IPS DF 4.7 (cell line): ENCODE data around the gene ULBP1.
"Not testable (repeated sequence)": the region's sequence is repeated elsewhere in the genome, so short reads cannot be mapped to it uniquely, and the experiment has no call there.

ENCODE experiments used
- DNase-seq: peaks from one replicate; pipeline ENCODE4 v3.0.0-alpha.2; 2013; ENCODE audit warnings: low spot score; ENCODE audit errors: extremely low read depth

Gene ULBP1

DNA sequence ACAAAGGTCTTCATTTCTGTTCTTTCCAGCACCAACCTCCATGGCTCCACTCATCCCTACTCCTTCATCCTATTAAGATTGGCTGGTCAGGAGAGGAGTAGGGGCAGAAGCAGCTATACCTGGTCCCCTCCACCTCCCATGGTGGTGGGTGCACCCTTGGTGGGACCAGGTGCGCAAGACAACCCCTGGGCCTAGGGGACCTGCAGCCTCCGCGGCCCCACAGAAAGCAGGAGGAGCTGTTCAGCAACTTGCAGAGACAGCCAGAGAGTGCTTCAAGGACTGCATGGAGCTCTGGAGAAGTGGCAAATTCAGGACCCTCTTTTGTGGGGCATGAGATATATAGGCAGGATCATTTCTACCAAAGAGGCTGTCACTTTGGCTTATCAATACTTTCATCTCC, 12.1 kb upstream of the ULBP1 start:
- DNase-seq, result no peak

DNA sequence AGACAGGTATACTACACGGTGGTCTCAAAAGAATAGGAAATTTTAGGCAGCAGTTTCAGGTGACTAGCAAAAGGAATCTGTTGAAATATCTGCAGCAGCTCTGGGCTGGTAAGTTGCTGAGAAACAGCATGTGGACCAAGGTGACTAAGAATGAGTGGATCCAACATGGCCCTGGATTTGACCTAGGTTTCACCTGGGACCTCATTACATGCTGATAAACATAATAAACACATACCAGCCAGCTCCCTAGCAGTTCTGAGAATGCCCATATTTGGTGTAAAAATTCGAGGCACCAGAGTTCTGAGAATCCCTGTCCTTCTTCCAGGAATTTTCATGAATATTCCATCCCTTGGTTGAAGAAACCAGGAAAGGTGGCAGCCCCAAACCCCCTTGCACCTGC, 10.4 kb upstream of the ULBP1 start:
- not testable (repeated sequence) for DNase-seq

DNA sequence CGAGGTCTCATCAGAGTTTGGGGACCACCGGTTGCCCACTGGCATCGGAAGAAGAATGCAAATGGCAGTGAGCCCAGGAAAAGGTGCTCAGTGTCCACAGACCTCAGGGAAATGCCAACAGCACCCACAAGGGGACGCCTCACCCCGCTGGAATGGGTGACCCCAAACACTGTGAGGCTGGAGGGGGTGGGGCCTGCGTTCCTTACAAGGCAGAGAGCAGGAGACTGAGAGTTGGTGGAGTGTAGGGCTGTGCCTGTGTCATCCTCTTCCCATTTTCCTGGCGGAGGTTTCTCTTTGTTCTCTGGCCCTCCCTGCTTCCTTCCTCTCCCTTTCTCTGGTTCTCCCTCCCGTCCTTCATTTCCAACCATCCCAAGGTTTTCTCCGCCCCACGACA, 9.8 kb upstream of the ULBP1 start:
- not testable (repeated sequence) for DNase-seq

DNA sequence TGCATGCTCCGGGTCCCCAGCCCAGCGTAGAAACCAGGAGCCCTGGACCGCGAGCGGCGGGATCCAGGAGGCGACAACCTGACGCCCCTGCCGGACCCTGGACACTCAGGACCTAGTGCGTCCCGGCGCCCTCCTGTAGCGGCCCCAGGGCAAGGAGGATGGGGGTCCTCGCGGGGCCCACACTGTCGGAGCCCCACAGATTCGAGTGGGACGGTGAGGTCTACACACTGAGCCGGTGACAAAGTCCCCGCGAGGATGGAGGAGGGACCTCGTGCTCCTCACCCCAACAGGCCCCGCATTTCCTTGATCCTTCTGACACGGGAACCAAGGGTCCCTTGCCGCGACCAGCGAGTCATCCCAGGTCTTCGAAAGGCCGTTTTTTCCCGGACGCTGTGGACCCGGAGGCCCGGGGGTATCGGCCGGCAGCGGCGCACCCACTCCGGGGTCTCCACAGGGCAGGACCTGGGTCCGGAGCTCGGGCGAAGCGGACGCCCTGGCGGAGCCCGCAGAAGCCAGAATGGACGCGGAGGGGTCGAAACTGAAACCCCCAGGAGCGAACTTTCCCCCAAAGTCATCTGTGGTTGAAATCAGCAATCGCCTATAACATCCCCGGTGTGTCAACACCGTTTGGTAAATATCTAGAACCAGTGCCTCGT, 9.3 kb upstream of the ULBP1 start:
- DNase-seq, result not testable (repeated sequence)

DNA sequence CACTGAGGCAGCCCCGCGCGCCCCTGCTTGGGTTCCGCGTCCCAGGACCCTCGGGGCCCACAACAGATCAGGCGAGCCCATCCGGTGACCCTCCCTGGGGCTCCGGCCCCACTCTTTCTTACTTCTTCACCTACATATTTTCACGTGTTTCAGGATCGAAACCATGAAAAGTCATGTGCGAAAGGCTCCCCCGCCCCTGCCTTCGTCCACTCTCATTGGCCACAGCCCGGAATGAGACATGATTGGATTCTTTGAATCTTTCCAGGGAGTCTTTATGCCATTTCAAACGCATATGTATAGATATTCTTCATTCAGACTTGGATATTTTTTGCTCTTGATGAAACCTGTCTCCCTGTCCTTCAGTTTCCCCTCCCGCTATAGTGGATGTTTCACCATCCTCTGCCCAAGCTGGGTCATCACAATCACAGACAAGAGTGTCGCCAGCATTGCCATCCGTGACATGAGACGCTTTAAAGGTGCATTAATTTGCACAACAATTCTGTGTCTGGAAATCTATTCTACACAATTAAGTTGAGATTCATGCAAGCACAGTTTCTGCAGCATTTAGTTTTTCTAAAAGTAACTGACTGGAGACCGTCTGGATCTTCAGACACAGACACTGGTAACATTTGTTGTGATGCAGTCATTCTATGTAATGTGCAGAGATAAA, 8.6 kb upstream of the ULBP1 start:
- not testable (repeated sequence) for DNase-seq

DNA sequence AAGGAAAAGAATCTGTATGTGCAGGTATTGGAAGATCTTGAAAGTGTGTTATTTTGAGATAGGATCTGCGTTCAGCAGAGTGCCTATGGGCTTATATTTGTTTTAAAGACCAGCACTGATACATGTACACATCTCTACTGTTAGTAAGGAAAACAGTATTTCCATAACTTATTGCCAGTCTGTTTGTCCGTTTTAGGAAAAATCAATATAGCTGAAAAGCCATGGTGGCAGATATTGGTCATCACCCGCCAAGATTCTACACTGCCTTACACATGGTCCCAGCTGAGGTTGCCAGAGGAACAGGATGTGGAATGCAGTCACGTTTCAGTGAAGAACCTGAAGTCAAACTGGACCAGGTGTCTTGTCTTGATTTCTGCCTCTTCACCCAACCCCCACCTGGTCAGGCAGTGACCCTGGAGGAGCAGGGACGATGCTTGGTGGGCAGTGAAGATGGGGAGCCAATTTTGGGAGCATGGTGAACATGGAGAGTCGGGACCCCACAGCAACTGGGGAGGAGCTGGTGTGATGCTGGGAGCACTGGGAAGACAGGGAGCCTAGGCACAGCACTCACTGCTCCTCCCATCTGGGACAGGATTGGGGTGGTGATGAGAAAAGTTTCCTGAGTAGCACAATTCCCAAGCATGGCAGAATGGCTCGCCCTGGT, 8.0 kb upstream of the ULBP1 start:
- not testable (repeated sequence) for DNase-seq

DNA sequence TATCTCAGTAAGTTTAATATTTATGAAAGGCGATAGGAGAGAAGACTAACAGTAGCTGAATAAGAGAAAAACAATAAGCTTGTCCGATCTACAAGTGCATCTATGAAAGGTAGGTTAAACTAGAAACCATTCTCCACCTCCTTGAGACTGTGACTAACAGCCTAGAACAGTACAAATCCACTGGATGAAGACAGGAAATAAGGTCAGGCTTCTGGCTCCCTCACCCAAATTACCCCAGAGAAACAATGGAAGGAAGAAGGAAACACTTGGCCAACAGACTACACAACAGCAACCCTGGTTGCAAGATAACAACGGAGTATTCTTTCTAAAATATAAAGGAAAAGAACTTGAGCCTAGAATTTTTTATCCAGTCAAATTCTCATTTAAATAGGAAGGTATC, 5.6 kb upstream of the ULBP1 start:
- not testable (repeated sequence) for DNase-seq

DNA sequence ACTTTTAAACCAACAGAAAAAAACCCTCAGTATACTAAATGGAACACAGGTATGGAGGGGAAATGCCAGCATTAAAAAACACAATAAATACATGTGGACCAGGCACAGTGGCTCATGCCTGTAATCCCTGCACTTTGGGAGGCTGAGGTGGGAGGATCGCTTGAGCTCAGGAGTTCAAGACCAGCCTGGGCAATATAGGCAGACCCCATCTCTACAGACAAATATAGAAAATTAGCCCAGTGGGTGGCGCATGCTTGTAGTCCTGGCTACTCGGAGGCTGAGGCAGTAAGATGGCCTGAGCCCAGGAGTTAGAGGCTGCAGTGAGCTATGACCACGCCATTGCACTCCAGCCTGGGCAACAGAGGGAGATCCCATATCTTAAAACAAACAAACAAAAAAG, 3.9 kb upstream of the ULBP1 start:
- DNase-seq, result not testable (repeated sequence)

DNA sequence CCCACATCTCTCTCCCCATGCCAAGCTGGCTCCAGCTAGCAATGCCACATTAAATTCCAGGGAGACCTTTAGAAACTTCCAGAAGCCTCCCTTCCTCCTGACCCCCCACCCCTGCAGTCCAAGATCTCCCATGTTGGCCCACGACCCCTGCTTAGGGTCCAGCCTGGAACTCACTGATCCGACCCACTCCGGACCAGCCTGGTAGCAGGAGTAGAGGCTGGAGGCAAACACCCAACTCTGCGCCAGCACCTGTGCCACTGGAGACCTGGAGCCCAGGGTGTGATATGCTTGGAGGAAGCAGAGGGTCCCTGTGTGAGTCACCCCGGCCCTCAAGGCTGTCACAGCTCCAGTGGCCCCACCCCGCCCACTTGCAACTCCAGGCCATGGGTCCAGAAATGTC, 3.3 kb upstream of the ULBP1 start:
- no peak for DNase-seq

DNA sequence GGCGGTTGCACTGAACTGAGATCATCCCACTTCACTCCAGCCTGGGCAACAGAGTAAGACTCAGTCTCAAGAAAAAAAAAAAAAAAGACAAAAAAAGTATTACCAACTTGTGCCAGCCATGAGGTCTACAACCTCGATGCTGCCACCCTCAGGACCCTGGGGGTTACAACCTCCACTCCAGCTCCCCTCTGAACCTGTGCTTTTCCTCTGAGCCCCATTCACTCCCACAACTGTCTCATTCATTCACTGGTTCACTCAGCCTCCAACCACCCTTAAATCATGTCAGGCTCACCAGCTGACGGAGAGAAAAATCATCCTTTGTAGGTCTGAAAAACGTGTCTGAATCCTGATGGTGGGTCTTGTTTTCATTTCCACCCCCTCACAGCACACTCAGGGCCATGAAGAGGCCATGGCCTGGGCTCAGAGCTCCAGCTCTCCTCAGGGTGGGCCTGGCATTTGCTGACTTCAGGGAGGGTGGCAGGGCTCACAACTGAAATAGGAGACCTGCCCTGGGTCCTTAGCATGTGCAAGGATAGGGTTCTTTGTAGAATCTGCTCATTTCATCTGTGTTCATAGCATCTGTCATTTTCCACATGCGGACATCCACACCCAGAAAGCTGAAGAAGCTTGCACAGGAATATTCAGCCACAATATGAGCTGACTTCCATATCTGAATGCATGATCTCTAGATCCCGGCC, 1.9 kb upstream of the ULBP1 start:
- no peak for DNase-seq

DNA sequence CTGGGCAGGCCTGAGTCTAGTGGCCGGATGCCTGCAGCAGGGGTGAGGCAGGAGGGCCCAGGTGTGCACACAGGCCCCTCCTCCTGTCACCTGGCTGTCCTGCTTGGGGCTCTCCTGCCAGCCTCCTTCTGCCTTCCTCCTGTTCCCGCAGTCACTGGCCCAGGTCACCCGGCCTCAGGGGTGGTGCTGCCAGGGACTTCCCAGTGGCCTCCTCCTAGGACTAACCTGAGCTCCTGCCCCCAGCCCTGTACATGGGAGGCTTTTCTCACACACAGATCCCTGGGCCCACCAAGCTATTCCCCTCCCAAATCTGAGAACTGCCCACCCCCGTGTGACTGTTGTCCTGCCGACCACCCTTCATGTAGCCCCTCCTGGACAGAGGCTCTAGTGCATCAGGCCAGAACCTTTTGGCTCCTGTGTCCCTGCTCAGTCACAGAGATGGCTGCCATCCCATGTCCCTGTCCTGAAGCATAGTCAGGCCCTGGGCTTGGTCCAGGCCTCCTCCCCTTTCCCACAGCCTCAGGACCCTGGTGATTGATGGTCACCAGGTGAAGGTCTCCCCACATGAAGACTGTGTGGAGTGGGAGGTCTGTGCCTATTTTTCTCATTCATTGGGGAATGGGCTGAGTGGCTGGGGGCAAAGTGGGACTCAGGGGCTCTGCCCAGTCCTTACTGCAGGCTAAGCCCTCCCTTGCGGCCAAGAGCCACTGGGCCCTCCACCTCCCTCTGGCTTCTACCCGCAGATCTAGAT, 1.1 kb upstream of the ULBP1 start:
- DNase-seq, result no peak

DNA sequence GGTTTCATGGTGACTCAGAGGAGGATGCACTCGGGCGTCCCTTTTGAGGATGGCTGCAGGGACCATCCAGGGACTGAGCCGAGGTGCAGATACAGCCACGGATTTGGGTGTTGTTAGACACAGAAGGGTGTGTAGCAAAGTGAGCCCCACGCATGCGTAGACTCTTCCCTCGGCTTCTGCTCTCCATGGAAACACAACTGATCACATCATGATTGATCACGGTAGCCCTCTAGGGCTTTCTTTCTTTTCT, 606 bp upstream of the ULBP1 start:
- DNase-seq, result no peak

DNA sequence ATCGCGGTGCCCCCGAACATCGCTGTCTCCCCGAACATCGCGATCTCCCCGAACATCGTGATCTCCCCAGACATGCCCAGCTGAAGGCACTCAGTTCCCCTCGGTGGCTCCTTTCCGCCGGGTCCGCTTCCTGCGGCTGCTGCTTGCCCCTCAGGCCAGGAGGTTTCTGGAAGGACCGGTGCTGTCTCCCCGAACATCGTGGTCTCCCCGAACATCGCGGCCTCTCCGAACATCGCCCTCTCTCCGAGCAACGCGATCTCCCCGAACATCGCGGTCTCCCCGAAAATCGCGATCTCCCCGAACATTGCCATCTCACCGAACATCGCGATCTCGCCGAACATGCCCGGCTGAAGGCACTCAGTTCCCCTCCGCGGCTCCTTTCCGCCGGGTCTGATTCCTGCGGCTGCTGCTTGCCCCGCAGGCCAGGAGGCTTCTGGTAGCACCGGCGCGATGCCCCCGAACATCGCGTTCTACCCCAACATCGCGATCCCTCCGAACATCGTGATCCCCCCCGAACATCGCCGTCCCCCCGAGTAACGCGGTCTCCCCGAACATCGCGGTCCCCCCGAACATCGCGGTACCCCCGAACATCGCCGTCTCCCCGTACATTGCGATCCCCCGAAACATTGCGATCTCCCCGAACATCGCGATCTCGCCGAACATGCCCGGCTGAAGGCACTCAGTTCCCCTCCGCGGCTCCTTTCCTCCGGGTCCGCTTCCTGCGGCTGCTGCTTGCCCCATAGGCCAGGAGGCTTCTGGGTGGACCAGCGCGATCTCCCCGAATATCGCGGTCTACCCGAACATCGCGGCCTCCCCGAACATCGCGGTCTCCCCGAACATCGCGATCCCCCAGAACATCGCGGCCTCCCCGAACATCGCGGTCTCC, 808 bp downstream of the ULBP1 start:
- DNase-seq, result no peak

DNA sequence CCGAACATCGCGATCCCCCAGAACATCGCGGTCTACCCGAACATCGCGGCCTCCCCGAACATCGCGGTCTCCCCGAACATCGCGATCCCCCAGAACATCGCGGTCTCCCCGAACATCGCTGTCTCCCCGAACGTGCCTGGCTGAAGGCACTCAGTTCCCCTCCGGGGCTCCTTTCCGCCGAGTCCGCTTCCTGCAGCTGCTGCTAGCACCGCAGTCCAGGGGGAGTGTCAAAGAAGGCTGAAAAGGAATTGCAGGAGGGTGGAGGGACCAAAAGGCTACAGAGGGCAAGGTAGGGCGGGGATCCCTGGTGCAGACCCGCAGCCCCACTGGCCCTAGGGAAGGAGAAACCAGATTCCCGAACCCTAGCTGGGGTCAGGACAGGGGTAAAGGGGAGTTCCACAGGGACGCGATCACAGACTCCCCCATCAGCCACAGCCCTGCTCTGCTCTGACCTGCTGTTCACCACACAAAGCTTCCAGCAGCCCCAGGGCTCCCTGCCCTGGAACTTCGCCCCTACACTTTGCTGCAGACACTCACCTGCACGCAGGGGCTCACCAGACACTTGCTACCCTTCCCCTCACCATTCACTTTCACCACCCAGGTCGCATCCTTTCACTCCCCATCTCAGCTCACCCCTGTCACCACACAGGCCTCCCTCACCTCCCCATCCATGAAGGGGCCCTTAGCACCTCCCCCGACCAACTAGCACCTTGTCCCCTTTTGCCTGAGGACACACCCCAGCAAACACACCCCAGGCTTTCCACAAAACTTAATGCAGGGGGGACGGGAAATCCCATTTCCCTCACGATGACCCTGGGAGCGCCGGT, 1.7 kb downstream of the ULBP1 start:
- DNase-seq, result no peak

DNA sequence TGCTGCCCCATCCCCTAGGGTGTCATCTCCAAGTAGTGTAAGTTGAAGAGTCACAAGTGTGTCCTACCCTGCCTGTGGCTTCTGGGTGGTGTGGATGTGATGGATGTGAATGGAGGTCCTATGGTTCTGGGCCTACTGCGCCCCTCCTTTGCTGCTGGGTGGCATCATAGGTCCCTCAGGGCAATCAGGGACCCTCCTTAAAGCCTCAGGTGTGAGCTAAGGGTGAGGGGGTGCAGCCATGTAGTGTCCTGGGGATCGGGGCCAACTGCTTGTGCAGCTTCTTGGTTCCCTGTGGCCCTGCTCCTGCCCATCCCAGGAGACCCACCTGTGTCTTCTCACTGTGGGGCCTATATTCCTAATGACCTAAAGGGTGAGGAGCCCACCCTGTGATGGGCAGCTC, 2.6 kb downstream of the ULBP1 start:
- DNase-seq, result not testable (repeated sequence)

DNA sequence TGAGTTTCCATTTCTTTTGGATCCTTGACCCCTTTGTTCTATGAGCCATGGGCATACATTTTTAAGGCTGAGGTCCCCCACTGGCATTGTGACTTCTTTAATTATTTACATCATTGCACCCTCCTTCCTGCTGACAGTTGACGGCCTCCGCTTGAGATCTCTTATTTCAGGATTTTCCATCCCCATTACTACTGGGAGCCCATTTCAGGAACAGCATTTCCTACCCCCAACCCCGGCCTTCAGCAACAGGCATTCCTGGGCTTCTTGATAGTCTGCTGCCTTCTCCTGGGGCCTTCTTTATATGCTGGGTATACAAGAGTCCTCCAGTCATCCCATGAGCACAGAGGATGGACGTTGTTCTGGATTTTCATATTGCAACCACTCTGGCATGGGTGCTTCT, 3.8 kb downstream of the ULBP1 start:
- DNase-seq, result no peak

DNA sequence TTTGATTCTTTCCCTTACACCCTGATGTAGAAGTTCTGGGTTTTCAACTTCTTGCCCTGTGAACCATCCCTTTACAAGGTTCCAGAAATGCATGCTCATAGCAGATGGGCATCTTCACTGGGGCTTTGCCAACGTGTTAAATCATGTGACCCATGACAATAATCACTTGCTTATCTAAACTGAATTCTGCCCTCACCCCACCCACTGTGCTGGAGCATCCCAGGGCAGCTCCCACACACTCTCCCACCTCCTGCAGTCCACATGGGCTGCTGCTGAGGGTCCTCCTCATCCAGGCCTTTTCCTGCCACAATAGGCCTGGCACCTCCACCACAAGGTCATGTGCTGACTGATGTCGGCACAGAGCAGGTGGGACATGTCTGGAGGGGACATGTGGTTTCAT, 4.3 kb downstream of the ULBP1 start:
- DNase-seq, result not testable (repeated sequence)

DNA sequence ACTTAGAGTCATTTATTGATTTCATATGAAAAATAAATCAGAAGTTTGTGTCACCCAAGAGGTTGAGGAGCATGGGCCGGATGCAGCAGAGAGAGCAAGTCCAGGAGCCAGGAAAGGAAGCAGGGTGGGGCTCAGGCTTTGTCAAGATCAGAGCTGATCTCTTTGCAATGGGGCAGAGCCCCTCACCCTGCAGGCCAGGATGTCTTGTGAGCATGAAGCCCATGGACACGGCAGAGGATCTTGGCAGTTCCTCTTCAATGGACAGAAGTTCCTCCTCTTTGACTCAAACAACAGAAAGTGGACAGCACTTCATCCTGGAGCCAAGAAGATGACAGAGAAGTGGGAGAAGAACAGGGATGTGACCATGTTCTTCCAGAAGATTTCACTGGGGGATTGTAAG, 5.2 kb downstream of the ULBP1 start:
- DNase-seq, result not testable (repeated sequence)

DNA sequence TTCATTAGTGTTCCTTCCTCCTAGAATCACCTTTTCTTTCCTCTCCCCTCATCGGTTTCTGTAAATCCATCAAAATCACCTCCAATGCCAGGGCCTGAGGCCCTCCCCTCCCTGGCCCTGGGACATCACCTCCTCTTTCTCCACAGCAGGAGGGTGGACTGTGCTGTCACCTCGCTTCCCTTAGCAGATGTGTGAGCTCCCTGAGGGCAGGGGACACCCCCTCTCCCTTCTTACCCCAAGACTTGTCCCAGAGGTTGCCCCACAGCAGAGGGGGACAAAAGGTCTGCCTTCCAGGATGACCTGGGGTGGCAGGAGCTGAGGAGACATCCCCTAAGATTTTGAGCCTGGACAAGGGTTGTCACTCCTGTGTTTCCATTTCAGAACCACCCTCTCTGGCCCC, 5.9 kb downstream of the ULBP1 start:
- no peak for DNase-seq

DNA sequence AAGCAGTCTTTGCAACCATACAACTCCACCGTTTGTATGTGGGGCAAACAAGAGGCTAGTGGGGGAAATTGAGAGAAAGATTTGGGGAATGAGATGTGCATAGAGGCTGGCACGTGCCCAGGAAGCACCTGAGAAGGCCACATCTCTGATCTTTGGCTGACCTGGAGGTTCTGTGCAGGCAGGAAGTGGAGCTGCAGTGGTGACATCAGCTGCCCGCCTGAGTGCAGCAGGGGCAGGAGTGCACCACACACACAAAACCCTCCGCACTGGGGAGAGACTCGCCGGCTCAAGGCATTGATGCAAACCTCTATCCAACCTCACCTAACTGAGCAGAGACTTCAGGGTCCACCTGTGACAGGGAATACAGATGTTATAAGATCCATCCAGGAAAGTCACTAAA, 10.7 kb downstream of the ULBP1 start:
- DNase-seq, result not testable (repeated sequence)
